ENCODE data around the gene HTRA2.

DNA sequence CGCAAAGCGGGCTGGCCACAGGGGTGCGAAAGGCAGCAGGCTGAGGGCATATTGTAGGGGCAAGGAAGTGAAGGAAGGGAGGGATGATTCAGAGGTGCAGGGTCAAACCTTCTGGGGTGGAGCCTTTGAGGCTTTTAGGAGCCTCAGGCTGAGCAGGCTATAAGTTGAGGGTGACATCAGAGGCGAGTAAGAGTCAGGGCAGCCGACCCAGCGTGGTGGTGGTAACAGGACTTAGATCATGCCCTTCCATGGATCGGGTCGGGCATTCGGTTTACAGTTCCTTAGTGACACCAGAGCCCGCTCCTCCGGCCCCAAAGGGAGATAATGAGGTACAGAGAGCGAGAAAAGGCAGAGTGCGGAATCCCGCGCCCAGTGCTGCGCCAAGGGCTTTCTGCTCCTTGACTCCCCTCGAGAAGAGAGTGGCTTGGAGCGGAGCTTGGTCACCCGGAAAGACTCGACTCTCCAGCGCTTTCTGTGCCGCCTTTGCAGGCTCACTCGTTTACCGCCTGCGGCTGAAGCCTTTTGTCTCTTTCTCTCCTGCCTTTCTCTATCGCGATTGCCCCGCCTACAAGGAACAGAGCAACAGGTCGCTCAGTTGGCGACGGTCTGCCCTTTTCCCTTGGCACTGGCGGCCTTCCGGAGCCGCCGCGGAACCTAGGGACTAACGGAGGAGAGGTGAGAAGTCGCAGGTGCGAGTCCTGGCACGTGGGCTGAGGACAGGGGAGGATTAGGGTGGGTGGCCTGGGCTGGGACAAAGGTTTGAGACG is 31.1 kb upstream of the HTRA2 start:
- TF ChIP-seq TAF1 (IDR thresholded peaks at IDR 0.05; ENCODE audit: low read depth, low read length) (no peak), POLR2AphosphoS5 (IDR thresholded peaks at IDR 0.05; ENCODE audit: low read depth, low read length) (no peak), POLR2A (IDR thresholded peaks at IDR 0.05; ENCODE audit: low read depth, low read length) (no peak), SPI1 (IDR thresholded peaks at IDR 0.05; ENCODE audit: low read depth, low read length) (no peak), PAX5 (IDR thresholded peaks at IDR 0.05; ENCODE audit: insufficient read depth, low read length, severe bottlenecking) (no peak), POU2F2 (IDR thresholded peaks at IDR 0.05; ENCODE audit: low read depth, low read length) (no peak)
